HCT116 (cell line): ENCODE data around the gene NF1. TPM values are rescaled to one million over a fixed set of nuclear protein-coding genes. Genes with fewer than 3 reads are reported as not detected.

Source experiments
- ATAC-seq: fragments of 200-7000 bp; cut with Tn5 transposase; 2 replicates; pipeline ENCODE4 v1.9.1; 2020; ENCODE audit warnings: mild to moderate bottlenecking, moderate library complexity
- BruUV-seq: library from RNA; stranded (reverse); fragments of 400-500 nt; replicated peaks from 2 replicates; lab custom pipeline; 2021; lab: Mats Ljungman, UMichigan
- CTCF ChIA-PET: fragments of 300-600 bp; sonication (Branson Sonifier 250); formaldehyde crosslinking; loops from one replicate; lab custom pipeline; 2021; ENCODE audit warnings: antibody characterized with exemption; lab: Charles Lee
- POLR2A ChIA-PET: fragments of 300-600, 350-600 bp; sonication (Branson Sonifier 250); formaldehyde crosslinking; loops from one replicate; lab custom pipeline; 2021; ENCODE audit warnings: antibody characterized with exemption; lab: Charles Lee
- RAD21 ChIA-PET, 2 experiments: fragments of 300-600 bp; sonication (Branson Sonifier 250); formaldehyde crosslinking; loops; one replicate each; lab custom pipeline; 2023; ENCODE audit warnings: low total read pairs in 2 of 2; ENCODE audit not compliant: uncharacterized antibody in 2 of 2, unreplicated experiment in 2 of 2, low non-redundant PET in 1 of 2; lab: Charles Lee
- DNase-seq: peaks from one replicate; pipeline ENCODE4 v3.0.0-alpha.2; 2010; ENCODE audit warnings: low read depth, low spot score
- H2AFZ ChIP-seq: fragments of 200-600 bp; shearing (Covaris generic), sonication (generic); 2 replicates; pipeline ENCODE4 v1.6.1; 2017; ENCODE audit warnings: low read depth, mixed run types, mixed read lengths, antibody characterized with exemption, low read length; ENCODE audit not compliant: poor library complexity, severe bottlenecking
- H3K27ac ChIP-seq: 2 replicates; pipeline ENCODE4 v1.5.1; 2012; ENCODE audit warnings: low read depth, low read length
- H3K27me3 ChIP-seq: fragments of 200-600 bp; sonication (generic); 2 replicates; pipeline ENCODE4 v1.6.1; 2016; ENCODE audit warnings: mixed run types, low read length, mixed read lengths; ENCODE audit not compliant: insufficient read depth
- H3K36me3 ChIP-seq, 2 experiments: fragments of 200-500 bp in 1 of 2; fragments of 200-600 bp in 1 of 2; sonication (Bioruptor generic) in 1 of 2; sonication (generic) in 1 of 2; 2 replicates each; pipeline versions ENCODE4 v1.5.1 to v1.6.1; 2014 to 2016; ENCODE audit warnings: low read length in 2 of 2, inconsistent platforms in 1 of 2, mixed read lengths in 1 of 2, mixed run types in 1 of 2; ENCODE audit not compliant: insufficient read depth in 2 of 2, control insufficient read depth in 1 of 2
- H3K4me1 ChIP-seq, 2 experiments: fragments of 200-600 bp in 1 of 2; sonication (generic) in 1 of 2; 2 replicates each; pipeline versions ENCODE4 v1.5.1 to v1.6.1; 2012 to 2017; ENCODE audit warnings: low read length in 2 of 2, inconsistent platforms in 1 of 2, mild to moderate bottlenecking in 1 of 2, mixed read lengths in 1 of 2, mixed run types in 1 of 2, moderate library complexity in 1 of 2; ENCODE audit not compliant: insufficient read depth in 2 of 2, control insufficient read depth in 1 of 2
- H3K4me2 ChIP-seq: fragments of 200-600 bp; sonication (generic); 2 replicates; pipeline ENCODE4 v1.6.1; 2017; ENCODE audit warnings: mixed run types, low read length, mixed read lengths
- H3K4me3 ChIP-seq, 2 experiments: fragments of 200-600 bp in 1 of 2; sonication (generic) in 1 of 2; replicated peaks in 1 of 2; 2 replicates each; pipeline ENCODE4 v1.5.1; 2011 to 2016; ENCODE audit warnings: low read length in 2 of 2, control low read depth in 1 of 2, low read depth in 1 of 2, mild to moderate bottlenecking in 1 of 2, mixed read lengths in 1 of 2, mixed run types in 1 of 2
- H3K79me2 ChIP-seq: fragments of 200-600 bp; sonication (generic); 2 replicates; pipeline ENCODE4 v1.6.1; 2017; ENCODE audit warnings: mild to moderate bottlenecking, mixed run types, low read length, moderate library complexity, mixed read lengths; ENCODE audit not compliant: insufficient read depth
- H3K9ac ChIP-seq: fragments of 200-600 bp; sonication (generic); 2 replicates; pipeline ENCODE4 v1.6.1; 2016; ENCODE audit warnings: low read length, mixed read lengths
- H3K9me2 ChIP-seq: fragments of 200-600 bp; sonication (generic), shearing (Covaris generic); 2 replicates; pipeline ENCODE4 v1.6.1; 2017; ENCODE audit warnings: mixed run types, mild to moderate bottlenecking, moderate library complexity; ENCODE audit not compliant: insufficient read depth
- H3K9me3 ChIP-seq, 2 experiments: fragments of 200-500 bp in 1 of 2; fragments of 200-600 bp in 1 of 2; sonication (Bioruptor generic) in 1 of 2; sonication (generic) in 1 of 2; 2 replicates each; pipeline ENCODE4 v1.6.1; 2014 to 2017; ENCODE audit warnings: low read length in 2 of 2, mixed read lengths in 2 of 2, inconsistent platforms in 1 of 2, low read depth in 1 of 2, mild to moderate bottlenecking in 1 of 2, mixed run types in 1 of 2, moderate library complexity in 1 of 2; ENCODE audit not compliant: control insufficient read depth in 1 of 2, insufficient read depth in 1 of 2
- H4K20me1 ChIP-seq: fragments of 200-600 bp; sonication (generic), shearing (Covaris generic); 2 replicates; pipeline ENCODE4 v1.6.1; 2017; ENCODE audit warnings: mixed run types, mild to moderate bottlenecking, moderate library complexity; ENCODE audit not compliant: insufficient read depth
- CEBPB ChIP-seq: IDR thresholded peaks from 2 replicates; pipeline ENCODE4 v1.6.1; 2012; ENCODE audit warnings: low read depth
- EGR1 ChIP-seq: IDR thresholded peaks from 2 replicates; pipeline ENCODE4 v1.6.1; 2012; ENCODE audit warnings: low read depth
- ELF1 ChIP-seq: IDR thresholded peaks from 2 replicates; pipeline ENCODE4 v1.6.1; 2012; ENCODE audit warnings: low read depth, borderline replicate concordance
- EZH2 ChIP-seq: fragments of 200-600 bp; sonication (generic); IDR thresholded peaks from 2 replicates; pipeline ENCODE4 v1.6.1; 2017; ENCODE audit warnings: antibody characterized with exemption, mixed run types
- EZH2phosphoT487 ChIP-seq: fragments of 200-600 bp; IDR thresholded peaks from 2 replicates; pipeline ENCODE4 v1.6.1; 2018; ENCODE audit warnings: antibody characterized with exemption, borderline replicate concordance
- FOSL1 ChIP-seq: IDR thresholded peaks from 2 replicates; pipeline ENCODE4 v1.6.1; 2012; ENCODE audit warnings: low read depth
- POLR2A ChIP-seq: IDR thresholded peaks from 2 replicates; pipeline ENCODE4 v1.7.0; 2011; ENCODE audit warnings: borderline replicate concordance; ENCODE audit not compliant: insufficient read depth, insufficient read length; ENCODE audit errors: extremely low read depth
- POLR2AphosphoS5 ChIP-seq: IDR thresholded peaks from 2 replicates; pipeline ENCODE4 v1.6.1; 2011; ENCODE audit warnings: mild to moderate bottlenecking, low read depth, low read length, moderate library complexity
- RAD21 ChIP-seq: IDR thresholded peaks from 2 replicates; pipeline ENCODE4 v1.6.1; 2012; ENCODE audit warnings: low read depth, mild to moderate bottlenecking
- SP1 ChIP-seq: IDR thresholded peaks from 2 replicates; pipeline ENCODE4 v1.6.1; 2012; ENCODE audit warnings: low read depth
- SRF ChIP-seq: IDR thresholded peaks from 2 replicates; pipeline ENCODE4 v1.6.1; 2012; ENCODE audit warnings: low read depth
- TCF7L2 ChIP-seq: IDR thresholded peaks from 2 replicates; pipeline ENCODE4 v1.7.0; 2011; ENCODE audit warnings: borderline replicate concordance, inconsistent platforms; ENCODE audit not compliant: insufficient read depth, insufficient read length; ENCODE audit errors: extremely low read depth
- YY1 ChIP-seq: IDR thresholded peaks from 2 replicates; pipeline ENCODE4 v1.6.1; 2011; ENCODE audit warnings: low read length, low read depth, moderate library complexity, mild to moderate bottlenecking; ENCODE audit not compliant: insufficient replicate concordance; ENCODE audit errors: extremely low read depth
- ZFX ChIP-seq: fragments of 450-650 bp; IDR thresholded peaks from 2 replicates; pipeline ENCODE4 v1.6.1; 2017
- ZNF274 ChIP-seq: fragments of 200-500 bp; sonication (Bioruptor generic); IDR thresholded peaks from 2 replicates; pipeline ENCODE4 v1.6.1; 2014; ENCODE audit warnings: mild to moderate bottlenecking, low read depth, low read length, inconsistent platforms
- intact Hi-C: fragments of 100-400 bp; cut with micrococcal nuclease; formaldehyde crosslinking; loops from 2 replicates; pipeline ENCODE4 v1.10.0; 2022
- total RNA-seq: library from RNA; stranded (reverse); gene quantifications from one replicate; pipeline ENCODE4 v1.2.1, GENCODE V29; 2021; ENCODE audit not compliant: unreplicated experiment
- TF ChIP-seq, protein P1 (sequence below): IDR thresholded peaks from 2 replicates; pipeline ENCODE4 v1.6.1; 2012
- TF ChIP-seq, protein P2 (sequence below): IDR thresholded peaks from 2 replicates; pipeline ENCODE4 v1.6.1; 2012
- TF ChIP-seq, protein P3 (sequence below), 3 experiments: fragments of 200-600 bp in 1 of 3; sonication (generic) in 1 of 3; IDR thresholded peaks in 2 of 3; conservative IDR thresholded peaks in 1 of 3; 2 replicates each; pipeline ENCODE4 v1.5.1; 2012 to 2017; ENCODE audit warnings: low read depth in 2 of 3, low read length in 2 of 3, antibody characterized with exemption in 1 of 3, borderline replicate concordance in 1 of 3, control low read depth in 1 of 3, mild to moderate bottlenecking in 1 of 3, mixed read lengths in 1 of 3, mixed run types in 1 of 3, moderate library complexity in 1 of 3; ENCODE audit not compliant: insufficient read depth in 1 of 3
- TF ChIP-seq, protein P4 (sequence below): IDR thresholded peaks from 2 replicates; pipeline ENCODE4 v1.6.1; 2012; ENCODE audit warnings: low read depth
- TF ChIP-seq, protein P5 (sequence below): IDR thresholded peaks from 2 replicates; pipeline ENCODE4 v1.6.1; 2011; ENCODE audit warnings: mild to moderate bottlenecking, low read length, moderate library complexity; ENCODE audit not compliant: insufficient replicate concordance; ENCODE audit errors: extremely low read depth

The NF1 gene
- total RNA-seq, 1 experiment from 2014 or later: 20.8 TPM

DNA sequence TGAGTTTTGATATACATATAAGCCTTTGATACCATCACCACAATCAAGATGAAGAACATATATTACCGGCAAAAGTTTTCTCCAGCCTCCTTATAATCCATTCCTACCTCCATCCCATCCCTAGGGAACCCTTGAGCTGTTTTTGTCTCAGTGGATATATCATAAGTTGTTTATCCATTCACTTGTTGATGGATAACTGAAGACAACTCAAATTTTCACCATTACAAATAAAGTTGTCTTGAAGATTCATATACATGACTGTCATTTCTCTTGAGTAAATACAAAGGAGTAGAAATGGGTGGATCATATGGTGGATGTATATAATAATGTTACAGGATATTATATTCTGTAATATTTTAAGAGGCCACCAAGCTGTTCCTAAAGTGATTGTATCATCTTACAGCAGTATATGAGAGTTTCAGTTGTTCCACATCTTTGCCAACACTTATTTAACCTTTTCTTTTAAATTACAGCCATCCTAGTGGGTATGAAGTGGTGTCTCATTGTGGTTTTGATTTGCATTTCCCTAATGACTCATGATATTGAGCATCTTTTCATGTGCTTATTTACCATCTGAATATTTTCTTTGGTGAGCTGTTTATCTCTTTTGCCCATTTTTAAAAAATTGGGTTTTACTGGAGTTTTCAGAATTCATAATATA lies 17.4 kb downstream of the NF1 start:
- Histone ChIP-seq H3K36me3 (no peaks in the 10 kb centered on the region), H4K20me1 (peaks cover 12% of the 10 kb centered on the region), H3K9me3 (no peaks in the 10 kb centered on the region), H3K4me3 (no peak overlapping the region), H3K79me2 (peaks cover 95% of the 10 kb centered on the region), H3K9ac (no peak overlapping the region), H3K27me3 (no peaks in the 10 kb centered on the region), H3K9me2 (no peaks in the 10 kb centered on the region), H3K27ac (no peak overlapping the region), H3K4me1 (peaks cover 0 to 14% of the 10 kb centered on the region in 2 experiments; a peak in 2 of 4 replicates), H2AFZ (no peak overlapping the region), H3K4me2 (no peak overlapping the region)
- ChIA-PET CTCF (no interaction called here), RAD21 (no interaction called here), POLR2A (no interaction called here)
- BruUV-seq: no TSS peak
- TF ChIP-seq EGR1: no peak
- TF ChIP-seq SP1: no peak
- TF ChIP-seq, protein P1, sequence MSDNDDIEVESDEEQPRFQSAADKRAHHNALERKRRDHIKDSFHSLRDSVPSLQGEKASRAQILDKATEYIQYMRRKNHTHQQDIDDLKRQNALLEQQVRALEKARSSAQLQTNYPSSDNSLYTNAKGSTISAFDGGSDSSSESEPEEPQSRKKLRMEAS: no peak
- TF ChIP-seq FOSL1: no peak
- no peak for TF ChIP-seq RAD21
- TF ChIP-seq POLR2AphosphoS5: no peak
- no peak for TF ChIP-seq CEBPB
- no peak for TF ChIP-seq POLR2A
- TF ChIP-seq SRF: no peak
- TF ChIP-seq ELF1: no peak
- no peak for TF ChIP-seq YY1
- TF ChIP-seq, protein P2, sequence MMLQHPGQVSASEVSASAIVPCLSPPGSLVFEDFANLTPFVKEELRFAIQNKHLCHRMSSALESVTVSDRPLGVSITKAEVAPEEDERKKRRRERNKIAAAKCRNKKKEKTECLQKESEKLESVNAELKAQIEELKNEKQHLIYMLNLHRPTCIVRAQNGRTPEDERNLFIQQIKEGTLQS: no peak
- TF ChIP-seq TCF7L2: no peak
- TF ChIP-seq, protein P3, sequence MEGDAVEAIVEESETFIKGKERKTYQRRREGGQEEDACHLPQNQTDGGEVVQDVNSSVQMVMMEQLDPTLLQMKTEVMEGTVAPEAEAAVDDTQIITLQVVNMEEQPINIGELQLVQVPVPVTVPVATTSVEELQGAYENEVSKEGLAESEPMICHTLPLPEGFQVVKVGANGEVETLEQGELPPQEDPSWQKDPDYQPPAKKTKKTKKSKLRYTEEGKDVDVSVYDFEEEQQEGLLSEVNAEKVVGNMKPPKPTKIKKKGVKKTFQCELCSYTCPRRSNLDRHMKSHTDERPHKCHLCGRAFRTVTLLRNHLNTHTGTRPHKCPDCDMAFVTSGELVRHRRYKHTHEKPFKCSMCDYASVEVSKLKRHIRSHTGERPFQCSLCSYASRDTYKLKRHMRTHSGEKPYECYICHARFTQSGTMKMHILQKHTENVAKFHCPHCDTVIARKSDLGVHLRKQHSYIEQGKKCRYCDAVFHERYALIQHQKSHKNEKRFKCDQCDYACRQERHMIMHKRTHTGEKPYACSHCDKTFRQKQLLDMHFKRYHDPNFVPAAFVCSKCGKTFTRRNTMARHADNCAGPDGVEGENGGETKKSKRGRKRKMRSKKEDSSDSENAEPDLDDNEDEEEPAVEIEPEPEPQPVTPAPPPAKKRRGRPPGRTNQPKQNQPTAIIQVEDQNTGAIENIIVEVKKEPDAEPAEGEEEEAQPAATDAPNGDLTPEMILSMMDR (IDR thresholded peaks at IDR 0.05 in 2 of 3, conservative IDR thresholded peaks at IDR 0.05 in 1 of 3; ENCODE audit: borderline replicate concordance in 1 of 3, insufficient read depth in 1 of 3, low read depth in 2 of 3, low read length in 2 of 3): no peak
- TF ChIP-seq, protein P4, sequence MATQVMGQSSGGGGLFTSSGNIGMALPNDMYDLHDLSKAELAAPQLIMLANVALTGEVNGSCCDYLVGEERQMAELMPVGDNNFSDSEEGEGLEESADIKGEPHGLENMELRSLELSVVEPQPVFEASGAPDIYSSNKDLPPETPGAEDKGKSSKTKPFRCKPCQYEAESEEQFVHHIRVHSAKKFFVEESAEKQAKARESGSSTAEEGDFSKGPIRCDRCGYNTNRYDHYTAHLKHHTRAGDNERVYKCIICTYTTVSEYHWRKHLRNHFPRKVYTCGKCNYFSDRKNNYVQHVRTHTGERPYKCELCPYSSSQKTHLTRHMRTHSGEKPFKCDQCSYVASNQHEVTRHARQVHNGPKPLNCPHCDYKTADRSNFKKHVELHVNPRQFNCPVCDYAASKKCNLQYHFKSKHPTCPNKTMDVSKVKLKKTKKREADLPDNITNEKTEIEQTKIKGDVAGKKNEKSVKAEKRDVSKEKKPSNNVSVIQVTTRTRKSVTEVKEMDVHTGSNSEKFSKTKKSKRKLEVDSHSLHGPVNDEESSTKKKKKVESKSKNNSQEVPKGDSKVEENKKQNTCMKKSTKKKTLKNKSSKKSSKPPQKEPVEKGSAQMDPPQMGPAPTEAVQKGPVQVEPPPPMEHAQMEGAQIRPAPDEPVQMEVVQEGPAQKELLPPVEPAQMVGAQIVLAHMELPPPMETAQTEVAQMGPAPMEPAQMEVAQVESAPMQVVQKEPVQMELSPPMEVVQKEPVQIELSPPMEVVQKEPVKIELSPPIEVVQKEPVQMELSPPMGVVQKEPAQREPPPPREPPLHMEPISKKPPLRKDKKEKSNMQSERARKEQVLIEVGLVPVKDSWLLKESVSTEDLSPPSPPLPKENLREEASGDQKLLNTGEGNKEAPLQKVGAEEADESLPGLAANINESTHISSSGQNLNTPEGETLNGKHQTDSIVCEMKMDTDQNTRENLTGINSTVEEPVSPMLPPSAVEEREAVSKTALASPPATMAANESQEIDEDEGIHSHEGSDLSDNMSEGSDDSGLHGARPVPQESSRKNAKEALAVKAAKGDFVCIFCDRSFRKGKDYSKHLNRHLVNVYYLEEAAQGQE: no peak
- TF ChIP-seq, protein P5, sequence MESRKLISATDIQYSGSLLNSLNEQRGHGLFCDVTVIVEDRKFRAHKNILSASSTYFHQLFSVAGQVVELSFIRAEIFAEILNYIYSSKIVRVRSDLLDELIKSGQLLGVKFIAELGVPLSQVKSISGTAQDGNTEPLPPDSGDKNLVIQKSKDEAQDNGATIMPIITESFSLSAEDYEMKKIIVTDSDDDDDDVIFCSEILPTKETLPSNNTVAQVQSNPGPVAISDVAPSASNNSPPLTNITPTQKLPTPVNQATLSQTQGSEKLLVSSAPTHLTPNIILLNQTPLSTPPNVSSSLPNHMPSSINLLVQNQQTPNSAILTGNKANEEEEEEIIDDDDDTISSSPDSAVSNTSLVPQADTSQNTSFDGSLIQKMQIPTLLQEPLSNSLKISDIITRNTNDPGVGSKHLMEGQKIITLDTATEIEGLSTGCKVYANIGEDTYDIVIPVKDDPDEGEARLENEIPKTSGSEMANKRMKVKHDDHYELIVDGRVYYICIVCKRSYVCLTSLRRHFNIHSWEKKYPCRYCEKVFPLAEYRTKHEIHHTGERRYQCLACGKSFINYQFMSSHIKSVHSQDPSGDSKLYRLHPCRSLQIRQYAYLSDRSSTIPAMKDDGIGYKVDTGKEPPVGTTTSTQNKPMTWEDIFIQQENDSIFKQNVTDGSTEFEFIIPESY: no peak
- no peak for TF ChIP-seq ZFX
- TF ChIP-seq EZH2phosphoT487: no peak
- no peak for TF ChIP-seq ZNF274
- TF ChIP-seq EZH2: no peak
- intact Hi-C loops: no loop called here
- DNase-seq (no peak), ATAC-seq (no peak)
